ENCODE measurements around the gene FUZ. TPM values are rescaled to one million over a fixed set of nuclear protein-coding genes. Genes with fewer than 3 reads are reported as not detected.

FUZ gene
- total and polyA plus RNA-seq, 2 of the 4 experiments (the other 2 are of a cell fraction), result 12.1 to 14.3 TPM

GRCh38 chr19:49767967-49768581, 45.0 kb downstream of the FUZ start:
- ChIA-PET CTCF (no interaction called here), POLR2A (ENCODE audit: unreplicated experiment) (no interaction called here)
- H4K8ac ChIP-seq (ENCODE audit: low read depth in 2 of 2, low read length in 2 of 2), result peak overlapping the region in 1 of 2 experiments; percentile 10; a peak in 1 of 4 replicates
- peak overlapping the region; percentile 74 for H3K4me3 ChIP-seq (ENCODE audit: insufficient read depth, low read depth, low read length)
- H3K79me1 ChIP-seq (ENCODE audit: low read depth in 1 of 2, low read length in 2 of 2), result peaks cover 9 to 53% of the 10 kb centered on the region in 2 experiments
- peaks cover 34% of the 10 kb centered on the region for H4K20me1 ChIP-seq (ENCODE audit: insufficient read depth, low read length)
- H3K9me1 ChIP-seq (ENCODE audit: insufficient read depth, low read length), result peaks cover 20% of the 10 kb centered on the region
- intact Hi-C loops (cut with micrococcal nuclease), result loop anchor here (2.0 to 5.0 kb wide), 2 partner anchors 41 to 77 kb away; partner anchors contain the start of gene CPT1C
- peak overlapping the region; percentile 87 for H3K4ac ChIP-seq (ENCODE audit: low read depth, low read length)
- peak overlapping the region; percentile 89 for H3K27ac ChIP-seq (ENCODE audit: insufficient read depth, low read length)
- no peaks in the 10 kb centered on the region for H3K9me3 ChIP-seq (ENCODE audit: control insufficient read depth, insufficient read depth, low read length)
- no peak overlapping the region for H2BK120ac ChIP-seq (ENCODE audit: low read depth, low read length)
- peak overlapping the region; percentile 74 for H3K9ac ChIP-seq (ENCODE audit: low read depth, low read length)
- no peak overlapping the region for H3K56ac ChIP-seq (ENCODE audit: extremely low read depth, insufficient read depth, low read length)
- DNase-seq, result no peak
- no peak overlapping the region for H3K18ac ChIP-seq (ENCODE audit: low read depth, low read length)
- no peak overlapping the region for H2BK5ac ChIP-seq (ENCODE audit: low read depth, low read length, poor library complexity, severe bottlenecking)
- no peak overlapping the region for H2BK15ac ChIP-seq (ENCODE audit: low read depth, low read length)
- H4K5ac ChIP-seq (ENCODE audit: low read depth, low read length), result no peak overlapping the region
- H4K91ac ChIP-seq (ENCODE audit: insufficient read depth, low read depth, low read length), result 0 out of 2 replicates have a peak overlapping the region, but pooled peaks have one; percentile 66
- no peak overlapping the region for H2AFZ ChIP-seq (replicated peaks; ENCODE audit: low read length, poor library complexity)
- H2AK5ac ChIP-seq (ENCODE audit: low read depth, low read length), result peak overlapping the region; percentile 48; the same call in 1 of the 2 replicates
- peak overlapping the region; percentile 83 for H3K14ac ChIP-seq (replicated peaks; ENCODE audit: low read depth, low read length)
- H3K36me3 ChIP-seq (ENCODE audit: control insufficient read depth, insufficient read depth, low read length), result no peaks in the 10 kb centered on the region
- no TSS peak for BruUV-seq (replicated peaks)
- no peak for ATAC-seq (ENCODE audit: low read depth)
- peaks cover 11% of the 10 kb centered on the region for H3K4me1 ChIP-seq (ENCODE audit: control insufficient read depth, insufficient read depth, low read length)
- peak overlapping the region; percentile 98 for H2AK9ac ChIP-seq (replicated peaks; ENCODE audit: low read depth, low read length, poor library complexity)
- H3K4me2 ChIP-seq (ENCODE audit: low read depth, low read length), result peak overlapping the region; percentile 92
- no peaks in the 10 kb centered on the region for H3K27me3 ChIP-seq (ENCODE audit: control insufficient read depth, insufficient read depth, low read length)
- H3K23ac ChIP-seq (ENCODE audit: low read depth, low read length), result peak overlapping the region; percentile 88
- in situ Hi-C loops (cut with MboI; ENCODE audit: low sequenced_read_pairs), result no loop called here
- 60% methylated on average over 5 of the region's 12 CpGs; no CpG with 5 or more reads in 1 of the 2 experiments for WGBS, 2 experiments (ENCODE audit: extremely low coverage in 2 of 2, insufficient read length in 1 of 2)
- dilution Hi-C loops (cut with HindIII; ENCODE audit: low sequenced_read_pairs, unreplicated experiment), result no loop called here
- TF ChIP-seq USF2 (IDR thresholded peaks at IDR 0.05; ENCODE audit: low read depth, low read length) (no peak), RAD21 (IDR thresholded peaks at IDR 0.05; ENCODE audit: low read length) (no peak; the same call in 1 of the 2 replicates), CHD1 (IDR thresholded peaks at IDR 0.05; ENCODE audit: low read depth, low read length) (no peak)
- H2BK20ac ChIP-seq (ENCODE audit: low read depth, low read length), result no peak overlapping the region

Data from IMR-90 (cell line).